H1 (cell line): ENCODE results near the gene TWSG1. TPM values are rescaled to one million over a fixed set of nuclear protein-coding genes. Genes with fewer than 3 reads are reported as not detected.

ENCODE experiments used
- RAD21 ChIP-seq, 2 experiments: IDR thresholded peaks in 1 of 2; conservative IDR thresholded peaks in 1 of 2; 2 replicates each; pipeline ENCODE4 v1.6.1; 2011; ENCODE audit warnings: low read depth in 2 of 2, low read length in 2 of 2, improper control_type of control experiment in 1 of 2, inconsistent platforms in 1 of 2, mild to moderate bottlenecking in 1 of 2, moderate library complexity in 1 of 2
- polyA plus RNA-seq, 7 experiments: library from polyadenylated mRNA; depleted of rRNA in 3 of 7; stranded (reverse) in 5 of 7; unstranded in 2 of 7; fragments of >200 nt in 5 of 7; fragments of 200-250 nt in 2 of 7; gene quantifications; 1 replicate in 5 of 7; 2 replicates in 1 of 7; 4 replicates in 1 of 7; pipeline versions ENCODE4 v1.2.1 to v1.2.3, GENCODE V29; 2011 to 2013; ENCODE audit warnings: missing spikeins in 2 of 7, mixed read lengths in 2 of 7
- total RNA-seq: library from RNA; stranded (reverse); fragmentation: NEBNext Ultra II Directional; extraction: Animal tissue kit (Norgen Biotek cat#: 25700); gene quantifications from 2 replicates; pipeline ENCODE4 v1.2.1, GENCODE V29; 2021

Gene TWSG1
- total and polyA plus RNA-seq, 2 of the 8 experiments (the other 6 are each of a cell fraction or from before 2014, with no cell fraction given): 11.8 to 19.8 TPM

DNA sequence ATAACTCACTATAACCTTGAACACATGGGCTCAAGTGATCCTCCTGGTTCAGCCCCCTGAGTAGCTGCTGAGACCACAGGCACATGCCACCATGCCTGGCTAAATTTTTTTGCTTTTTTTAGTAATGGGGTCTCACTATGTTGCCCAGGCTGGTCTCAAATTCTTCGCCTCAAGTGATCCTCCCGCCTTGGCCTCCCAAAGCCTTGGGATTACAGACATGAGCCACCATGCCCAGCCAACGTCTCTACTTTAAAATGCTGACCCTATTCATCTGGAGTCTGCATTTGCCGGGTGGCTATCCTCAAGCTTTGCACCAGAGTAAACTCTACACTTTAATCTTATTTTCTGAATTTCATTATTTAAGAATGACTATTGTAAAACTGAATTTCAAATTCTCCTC lies 103.1 kb downstream of the TWSG1 start (continued):
- TF ChIP-seq RAD21 (IDR thresholded peaks at IDR 0.05 in 1 of 2, conservative IDR thresholded peaks at IDR 0.05 in 1 of 2; ENCODE audit: low read depth in 2 of 2, low read length in 2 of 2): no peak
- TF ChIP-seq, all 59 proteins: peak for 0
